ENCODE results near the gene WDR47. TPM values are rescaled to one million over a fixed set of nuclear protein-coding genes. Genes with fewer than 3 reads are reported as not detected.

The WDR47 gene
- total and polyA plus RNA-seq, 9 donors: 7.3 to 21.3 (median 12.6) TPM

DNA sequence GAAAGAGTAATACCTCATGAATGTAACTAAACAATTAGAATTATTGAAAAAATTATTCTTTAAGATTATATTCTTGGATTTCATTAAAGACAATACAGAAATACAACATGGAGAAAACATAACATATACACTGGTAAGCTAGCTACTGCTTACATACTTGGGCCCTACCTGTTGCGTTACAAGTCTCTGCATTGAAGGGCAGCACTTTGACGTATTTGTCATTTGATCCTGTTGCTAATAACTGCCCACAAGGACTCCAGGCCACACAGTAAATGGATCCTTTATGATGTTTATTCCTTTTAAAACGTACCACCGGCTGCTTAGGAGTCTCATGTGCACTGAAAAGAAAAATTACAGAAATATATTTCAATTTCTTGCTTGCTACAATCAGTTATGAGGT, 58.8 kb downstream of the WDR47 start:
- no peaks in the 10 kb centered on the region for H3K4me1 ChIP-seq (ENCODE audit: insufficient read depth)
- no peaks in the 10 kb centered on the region for H3K36me3 ChIP-seq
- no peaks in the 10 kb centered on the region for H3K27me3 ChIP-seq
- H3K4me3 ChIP-seq: no peak overlapping the region
- DNase-seq: no peak
- intact Hi-C loops (cut with DNase I): no loop called here
- no peak overlapping the region for H3K27ac ChIP-seq
- H3K9me3 ChIP-seq: no peaks in the 10 kb centered on the region
- WGBS, 3 donors: 84 to 86% (median 84%) methylated on average over 4 of the region's 4 CpGs
- TF ChIP-seq EP300 (IDR thresholded peaks at IDR 0.05): no peak
- TF ChIP-seq POLR2A (IDR thresholded peaks at IDR 0.05): no peak
- TF ChIP-seq CTCF (IDR thresholded peaks at IDR 0.05): no peak

GRCh38 chr1:108976658-108977057, 65.2 kb downstream of the WDR47 start:
- no peak for TF ChIP-seq CTCF (IDR thresholded peaks at IDR 0.05)
- no peak for TF ChIP-seq EP300 (IDR thresholded peaks at IDR 0.05)
- no peak for TF ChIP-seq POLR2A (IDR thresholded peaks at IDR 0.05)
- WGBS, 3 donors: 86 to 90% (median 89%) methylated on average over 4 of the region's 4 CpGs
- Histone ChIP-seq H3K9me3 (no peaks in the 10 kb centered on the region), H3K36me3 (no peaks in the 10 kb centered on the region), H3K4me3 (no peak overlapping the region), H3K27me3 (no peaks in the 10 kb centered on the region), H3K27ac (no peak overlapping the region), H3K4me1 (ENCODE audit: insufficient read depth) (no peaks in the 10 kb centered on the region)
- DNase-seq: no peak
- intact Hi-C loops (cut with DNase I): no loop called here

DNA sequence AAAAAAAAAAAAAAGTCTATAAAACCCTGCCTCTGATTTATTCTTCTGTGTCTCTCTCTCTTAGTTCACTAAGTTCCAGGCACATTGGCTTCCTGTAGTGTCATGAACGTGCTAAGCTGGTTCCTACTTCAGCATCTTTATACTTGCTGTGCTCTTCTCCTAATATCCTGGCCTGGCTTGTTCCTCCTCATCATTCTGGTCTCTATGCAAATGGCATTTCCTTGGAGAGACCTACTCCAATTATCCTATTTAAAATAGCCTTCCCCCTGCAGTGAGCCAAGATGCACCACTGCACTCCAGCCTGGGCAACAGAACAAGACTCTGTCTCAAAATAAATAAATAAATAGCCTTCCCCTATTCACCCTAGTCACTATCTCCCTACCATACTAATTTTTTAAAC, 69.0 kb downstream of the WDR47 start:
- TF ChIP-seq EP300 (IDR thresholded peaks at IDR 0.05): no peak
- TF ChIP-seq POLR2A (IDR thresholded peaks at IDR 0.05): no peak
- no peak for TF ChIP-seq CTCF (IDR thresholded peaks at IDR 0.05)
- WGBS, 3 donors: 92 to 98% (median 96%) methylated on average over 1 of the region's 1 CpG
- H3K27me3 ChIP-seq: no peaks in the 10 kb centered on the region
- no peaks in the 10 kb centered on the region for H3K9me3 ChIP-seq
- no peak overlapping the region for H3K4me3 ChIP-seq
- H3K36me3 ChIP-seq: no peaks in the 10 kb centered on the region
- no peak overlapping the region for H3K27ac ChIP-seq
- intact Hi-C loops (cut with DNase I): no loop called here
- no peak for DNase-seq
- no peaks in the 10 kb centered on the region for H3K4me1 ChIP-seq (ENCODE audit: insufficient read depth)

DNA sequence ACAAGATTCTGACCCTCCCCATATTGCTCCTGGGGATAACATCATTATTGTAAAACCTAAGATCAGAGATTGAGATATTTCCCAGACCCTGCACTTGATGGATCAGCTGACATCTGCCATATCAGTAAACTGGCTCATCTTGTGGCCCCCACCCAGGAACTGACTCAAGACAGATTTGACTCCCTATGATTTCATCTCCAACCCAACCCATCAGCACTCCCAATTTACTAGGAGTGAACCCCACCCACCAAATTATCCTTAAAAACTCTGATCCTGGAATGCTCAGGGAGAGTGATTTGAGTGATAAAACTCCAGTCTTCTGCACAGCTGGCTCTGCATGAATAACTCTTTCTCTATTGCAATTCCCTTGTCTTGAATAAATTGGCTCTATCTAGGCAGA, 72.6 kb downstream of the WDR47 start:
- intact Hi-C loops (cut with DNase I): loop anchor here in 1 of 4 donors (10.0 kb wide), 1 partner anchor 145 kb away; the partner anchor contains the start of gene ELAPOR1
- H3K36me3 ChIP-seq: no peaks in the 10 kb centered on the region

More for the DNA sequence above, 72.6 kb downstream of the WDR47 start:
- no peak for TF ChIP-seq EP300 (IDR thresholded peaks at IDR 0.05)
- TF ChIP-seq CTCF (IDR thresholded peaks at IDR 0.05): no peak
- no peak for TF ChIP-seq POLR2A (IDR thresholded peaks at IDR 0.05)
- Histone ChIP-seq H3K9me3 (no peaks in the 10 kb centered on the region), H3K27me3 (no peaks in the 10 kb centered on the region), H3K4me1 (ENCODE audit: insufficient read depth) (no peaks in the 10 kb centered on the region), H3K4me3 (no peak overlapping the region), H3K27ac (no peak overlapping the region)
- no peak for DNase-seq

All from ovary (tissue), 9 donors.